Adrenal gland (tissue), 12 donors: Measurements from ENCODE around the gene PEG3. TPM values are rescaled to one million over a fixed set of nuclear protein-coding genes. Genes with fewer than 3 reads are reported as not detected.
"Not testable (repeated sequence)": the region's sequence is repeated elsewhere in the genome, so short reads cannot be mapped to it uniquely, and the experiment has no call there.

Source experiments
- DNase-seq, 7 donors: peaks; one replicate each; pipeline ENCODE4 v3.0.0-alpha.2; 2019 to 2020
- H3K27ac ChIP-seq, 5 donors: fragments of 200-600 bp; sonication (generic) in 4 of 5; 1 replicate in 3 of 5; 2 replicates in 2 of 5; pipeline versions ENCODE4 v1.5.1 to v1.8.0; 2016 to 2020; ENCODE audit warnings: mild to moderate bottlenecking in 1 of 5
- H3K27me3 ChIP-seq: fragments of 200-600 bp; 2 replicates; pipeline ENCODE4 v1.8.0; 2021
- H3K36me3 ChIP-seq, 2 donors: fragments of 200-600 bp; replicated peaks in 1 of 2; 1 replicate in 1 of 2; 2 replicates in 1 of 2; pipeline versions ENCODE4 v1.5.1 to v1.8.0; 2018 to 2022
- H3K4me1 ChIP-seq, 2 donors: fragments of 200-600 bp; replicated peaks in 1 of 2; 1 replicate in 1 of 2; 2 replicates in 1 of 2; pipeline versions ENCODE4 v1.5.1 to v1.8.0; 2018 to 2021
- H3K4me3 ChIP-seq, 4 donors: fragments of 200-600 bp; sonication (generic) in 3 of 4; one replicate each; pipeline ENCODE4 v1.5.1; 2016 to 2018
- H3K9me3 ChIP-seq, 3 donors: fragments of 200-600 bp; sonication (generic) in 1 of 3; replicated peaks in 1 of 3; 1 replicate in 2 of 3; 2 replicates in 1 of 3; pipeline versions ENCODE4 v1.5.1 to v1.8.0; 2016 to 2021
- CTCF ChIP-seq, 6 experiments: fragments of 450-650 bp in 4 of 6; fragments of 200-600 bp in 2 of 6; sonication (generic) in 1 of 6; IDR thresholded peaks; 1 replicate in 5 of 6; 2 replicates in 1 of 6; pipeline versions ENCODE4 v1.5.1 to v1.8.0; 2016 to 2021; ENCODE audit warnings: antibody characterized with exemption in 6 of 6, mild to moderate bottlenecking in 2 of 6, moderate library complexity in 1 of 6
- POLR2A ChIP-seq, 2 donors: fragments of 450-650 bp; IDR thresholded peaks; one replicate each; pipeline ENCODE4 v1.6.1; 2017; ENCODE audit warnings: antibody characterized with exemption in 2 of 2, mild to moderate bottlenecking in 2 of 2, moderate library complexity in 1 of 2
- WGBS, 4 donors: extraction: QIAGEN DNeasy Blood & Tissue Kit in 2 of 4; methylation state at CpG; one replicate each; pipeline versions ENCODE4 v1.1.5 to v1.1.7; 2013 to 2017; 5-methylcytosine and 5-hydroxymethylcytosine counted together
- intact Hi-C, 2 donors: fragments of 100-400 bp; cut with DNase I; formaldehyde crosslinking; loops; one replicate each; pipeline versions ENCODE4 v1.14.1 to v1.15.0; 2022 to 2023
- polyA plus RNA-seq, 3 donors: library from polyadenylated mRNA; stranded (reverse); fragments of 200-250 nt in 2 of 3; fragments of 350-450 nt in 1 of 3; fragmentation: Illumina TruSeq in 1 of 3; extraction: RNeasy Lipid Tissue Mini Kit (QIAGEN cat#74804) in 1 of 3; gene quantifications; one replicate each; pipeline ENCODE4 v1.2.3, GENCODE V29; 2013 to 2014
- total RNA-seq, 9 donors: library from RNA; depleted of rRNA in 4 of 9; stranded (reverse); fragments of >200 nt in 4 of 9; fragments of 120-200 nt in 1 of 9; fragmentation: NEBNext Ultra II Directional in 1 of 9; extraction: Animal tissue kit (Norgen Biotek cat#: 25700) in 1 of 9; gene quantifications; one replicate each; pipeline versions ENCODE4 v1.1.0 to v1.2.4, GENCODE V29; 2013 to 2023
- donor health status: healthy with polysubstance abuse.
- donor health status: Bipolar disorder and iron deficiency.
- donor health status: DM: yes; HTN: yes; CAD: no.
- donor health status: DM: no; HTN: no; CAD: no.
- donor health status: DM: no; HTN: no; CAD: no.
- donor health status: DM: yes; HTN: yes; CAD: no.

Gene PEG3
- total and polyA plus RNA-seq, 12 donors = 17.3 to 743 (median 235) TPM

GRCh38 chr19:56862741-56863140 lies 22.2 kb upstream of the PEG3 start:
- TF ChIP-seq CTCF (IDR thresholded peaks at IDR 0.05) (no peak), POLR2A (IDR thresholded peaks at IDR 0.05) (no peak)
- no peaks in the 10 kb centered on the region for H3K27me3 ChIP-seq
- no peaks in the 10 kb centered on the region for H3K9me3 ChIP-seq
- DNase-seq = no peak
- H3K4me3 ChIP-seq = no peak overlapping the region
- H3K27ac ChIP-seq = no peak overlapping the region
- no peaks in the 10 kb centered on the region for H3K4me1 ChIP-seq
- 83 to 89% (median 87%) methylated on average over 4 of the region's 4 CpGs for WGBS, 4 donors
- intact Hi-C loops = no loop called here
- H3K36me3 ChIP-seq = no peaks in the 10 kb centered on the region

GRCh38 chr19:56860409-56860808 lies 19.9 kb upstream of the PEG3 start:
- H3K4me3 ChIP-seq, intact Hi-C loops, H3K36me3 ChIP-seq, H3K27me3 ChIP-seq, DNase-seq, H3K27ac ChIP-seq, H3K4me1 ChIP-seq, H3K9me3 ChIP-seq: not testable (repeated sequence)
- 82 to 87% (median 83%) methylated on average over 10 of the region's 10 CpGs for WGBS, 4 donors

- Histone ChIP-seq H3K27me3 (no peaks in the 10 kb centered on the region), H3K4me3 (no peak overlapping the region), H3K27ac (no peak overlapping the region), H3K36me3 (no peaks in the 10 kb centered on the region), H3K9me3 (no peaks in the 10 kb centered on the region), H3K4me1 (no peaks in the 10 kb centered on the region)
- TF ChIP-seq CTCF (IDR thresholded peaks at IDR 0.05) = no peak
- 87 to 93% (median 90%) methylated on average over 4 of the region's 4 CpGs for WGBS, 4 donors
- intact Hi-C loops = no loop called here
- DNase-seq = no peak
Observed at GRCh38 chr19:56858026-56858425, 17.5 kb upstream of the PEG3 start.

DNA sequence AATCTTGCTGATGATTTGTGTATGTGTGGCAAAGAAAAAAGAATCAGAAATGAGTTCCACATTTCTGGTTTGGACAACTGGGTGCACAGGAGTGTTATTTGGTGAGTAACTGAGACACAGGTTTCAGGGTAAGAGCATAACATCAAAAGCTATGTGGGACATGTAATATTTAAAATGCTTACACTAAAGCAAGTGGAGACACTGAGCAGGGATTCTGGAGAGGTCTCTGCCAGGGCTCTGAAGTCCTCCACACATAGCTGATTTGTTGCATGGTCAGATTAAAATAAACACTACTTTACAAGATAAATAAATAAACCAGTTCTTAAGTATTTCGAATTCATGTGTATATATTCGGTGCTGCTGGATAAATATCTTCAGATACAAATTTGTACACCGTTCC lies 16.3 kb upstream of the PEG3 start:
- Histone ChIP-seq H3K36me3 (no peaks in the 10 kb centered on the region), H3K4me3 (no peak overlapping the region), H3K4me1 (no peaks in the 10 kb centered on the region), H3K9me3 (no peaks in the 10 kb centered on the region), H3K27me3 (no peaks in the 10 kb centered on the region), H3K27ac (no peak overlapping the region)
- TF ChIP-seq CTCF (IDR thresholded peaks at IDR 0.05) = no peak
- no peak for TF ChIP-seq POLR2A (IDR thresholded peaks at IDR 0.05)
- intact Hi-C loops = no loop called here
- no peak for DNase-seq
- WGBS, 4 donors = 81 to 87% (median 86%) methylated on average over 3 of the region's 3 CpGs

- H3K4me1 ChIP-seq, DNase-seq, H3K27ac ChIP-seq, H3K36me3 ChIP-seq, intact Hi-C loops, H3K27me3 ChIP-seq, H3K9me3 ChIP-seq, H3K4me3 ChIP-seq: not testable (repeated sequence)
- WGBS, 4 donors = 88 to 94% (median 93%) methylated on average over 2 of the region's 2 CpGs
Observed at GRCh38 chr19:56852361-56852760, 11.8 kb upstream of the PEG3 start.
